Endothelial cell of umbilical vein (primary cell): ENCODE measurements around the gene PARD3B. TPM values are rescaled to one million over a fixed set of nuclear protein-coding genes. Genes with fewer than 3 reads are reported as not detected.

Experiments used
- BruUV-seq: library from RNA; stranded (reverse); fragments of 400-500 nt; replicated peaks from 2 replicates; lab custom pipeline; 2021; lab: Mats Ljungman, UMichigan
- CTCF ChIA-PET: fragments of 300-600, 350-600 bp; sonication (Branson Sonifier 250); formaldehyde crosslinking; loops from one replicate; lab custom pipeline; 2021; ENCODE audit warnings: antibody characterized with exemption, inconsistent platforms; lab: Charles Lee
- POLR2A ChIA-PET: fragments of 300-600, 350-600 bp; sonication (Branson Sonifier 250); formaldehyde crosslinking; loops from one replicate; lab custom pipeline; 2021; ENCODE audit warnings: antibody characterized with exemption, inconsistent platforms; lab: Charles Lee
- DNase-seq: peaks from one replicate; pipeline ENCODE4 v3.0.0-alpha.2; 2011; ENCODE audit warnings: low read depth, low spot score
- FAIRE-seq: peaks from 2 replicates; lab custom pipeline; 2011; peaks lifted over from hg19 to GRCh38; lab: Jason Lieb, UNC
- H2AFZ ChIP-seq: 2 replicates; pipeline ENCODE4 v1.6.0; 2012; ENCODE audit warnings: low read depth, low read length, control low read depth, inconsistent platforms
- H3K27ac ChIP-seq: 2 replicates; pipeline ENCODE4 v1.5.1; 2011; ENCODE audit warnings: low read depth, mild to moderate bottlenecking, control low read depth, low read length, moderate library complexity; ENCODE audit not compliant: insufficient read depth
- H3K27me3 ChIP-seq, 2 experiments: 2 replicates each; pipeline versions ENCODE4 v1.6.0 to v1.6.1; 2011; ENCODE audit warnings: low read length in 2 of 2, mixed read lengths in 1 of 2; ENCODE audit not compliant: control insufficient read depth in 2 of 2, insufficient read depth in 2 of 2
- H3K36me3 ChIP-seq, 2 experiments: 2 replicates in 1 of 2; 3 replicates in 1 of 2; pipeline ENCODE4 v1.5.1; 2011; ENCODE audit warnings: low read length in 2 of 2, mild to moderate bottlenecking in 1 of 2, moderate library complexity in 1 of 2; ENCODE audit not compliant: control insufficient read depth in 2 of 2, insufficient read depth in 2 of 2; ENCODE audit errors: extremely low read depth in 1 of 2
- H3K4me1 ChIP-seq: 3 replicates; pipeline ENCODE4 v1.5.1; 2011; ENCODE audit warnings: mild to moderate bottlenecking, low read length; ENCODE audit not compliant: control insufficient read depth, insufficient read depth; ENCODE audit errors: extremely low read depth
- H3K4me2 ChIP-seq: 2 replicates; pipeline ENCODE4 v1.6.1; 2011; ENCODE audit warnings: low read length, control low read depth, mixed read lengths; ENCODE audit not compliant: insufficient read depth
- H3K4me3 ChIP-seq, 3 experiments: fragments of 200-600 bp in 1 of 3; sonication (generic), shearing (Covaris generic) in 1 of 3; replicated peaks in 1 of 3; 2 replicates each; pipeline ENCODE4 v1.5.1; 2011 to 2016; ENCODE audit warnings: control low read depth in 3 of 3, low read length in 3 of 3, mild to moderate bottlenecking in 2 of 3, inconsistent platforms in 1 of 3, low read depth in 1 of 3, moderate library complexity in 1 of 3; ENCODE audit not compliant: insufficient read depth in 1 of 3
- H3K79me2 ChIP-seq: 2 replicates; pipeline ENCODE4 v1.6.0; 2012; ENCODE audit warnings: low read length, inconsistent platforms; ENCODE audit not compliant: control insufficient read depth, insufficient read depth
- H3K9ac ChIP-seq: replicated peaks from 2 replicates; pipeline ENCODE3; 2011; ENCODE audit warnings: low read length, control low read depth; ENCODE audit not compliant: insufficient read depth; ENCODE audit errors: extremely low read depth
- H3K9me1 ChIP-seq: replicated peaks from 3 replicates; pipeline ENCODE4 v1.6.0; 2011; ENCODE audit warnings: mild to moderate bottlenecking, low read length; ENCODE audit not compliant: control insufficient read depth, insufficient read depth; ENCODE audit errors: extremely low read depth
- H3K9me3 ChIP-seq: replicated peaks from 2 replicates; pipeline ENCODE4 v1.5.1; 2012; ENCODE audit warnings: low read length, inconsistent platforms; ENCODE audit not compliant: control insufficient read depth, insufficient read depth
- H4K20me1 ChIP-seq: replicated peaks from 2 replicates; pipeline ENCODE3; 2011; ENCODE audit warnings: mild to moderate bottlenecking, low read length; ENCODE audit not compliant: control insufficient read depth, insufficient read depth; ENCODE audit errors: extremely low read depth
- EZH2 ChIP-seq: IDR thresholded peaks from 2 replicates; pipeline ENCODE4 v1.6.1; 2012; ENCODE audit warnings: borderline replicate concordance, low read depth, mild to moderate bottlenecking, moderate library complexity, low read length, inconsistent platforms; ENCODE audit not compliant: severe bottlenecking
- GATA2 ChIP-seq: IDR thresholded peaks from 2 replicates; pipeline ENCODE4 v1.7.0; 2011; ENCODE audit warnings: low read depth, mild to moderate bottlenecking, moderate library complexity, mixed read lengths, low read length; ENCODE audit not compliant: insufficient read length, insufficient read depth
- POLR2AphosphoS5 ChIP-seq: IDR thresholded peaks from 2 replicates; pipeline ENCODE4 v1.6.1; 2012; ENCODE audit warnings: low read depth, mild to moderate bottlenecking, control low read depth, low read length, moderate library complexity; ENCODE audit not compliant: insufficient read depth
- dilution Hi-C: fragments of 300-500 bp; cut with MboI; formaldehyde crosslinking; loops from one replicate; pipeline ENCODE4 v1.15.0; 2019; ENCODE audit warnings: low sequenced_read_pairs; ENCODE audit not compliant: extremely low pct_ligation_motif_present
- intact Hi-C: fragments of 100-400 bp; cut with micrococcal nuclease; formaldehyde crosslinking; loops from one replicate; pipeline ENCODE4 v1.10.0; 2022
- polyA plus RNA-seq, 4 experiments: library from polyadenylated mRNA; depleted of rRNA in 3 of 4; stranded (reverse) in 3 of 4; unstranded in 1 of 4; fragments of >200 nt; gene quantifications; 2 replicates each; pipeline versions ENCODE4 v1.2.1 to v1.2.3, GENCODE V29; 2011 to 2012; ENCODE audit warnings: missing spikeins in 1 of 4
- total RNA-seq: library from RNA; stranded (reverse); gene quantifications from 2 replicates; pipeline ENCODE4 v1.2.3, GENCODE V29; 2021
- TF ChIP-seq, protein P1 (sequence below): IDR thresholded peaks from 2 replicates; pipeline ENCODE4 v1.6.1; 2011; ENCODE audit not compliant: insufficient read depth, insufficient read length

Gene PARD3B
- total and polyA plus RNA-seq, 2 donors (not counting 3 experiments of a cell fraction or from before 2014, with no cell fraction given), result 2.2 to 30.9 TPM

GRCh38 chr2:205128726-205129125 is 583.5 kb downstream of the PARD3B start:
- H3K4me3 ChIP-seq, result no peak overlapping the region
- dilution Hi-C loops, result no loop called here
- no peaks in the 10 kb centered on the region for H3K27me3 ChIP-seq
- BruUV-seq, result no TSS peak
- no peak overlapping the region for H2AFZ ChIP-seq
- H3K4me2 ChIP-seq, result no peak overlapping the region
- no peaks in the 10 kb centered on the region for H3K9me1 ChIP-seq
- intact Hi-C loops, result loop anchor here (2.0 kb wide), 1 partner anchor 14 kb away; no protein-coding TSS in a partner anchor
- ChIA-PET CTCF (interaction anchor here (1.2 kb wide), 1 partner anchor 14 kb away, joined by 3 read pairs; no protein-coding TSS in a partner anchor), POLR2A (no interaction called here)
- TF ChIP-seq GATA2, result no peak
- H3K36me3 ChIP-seq, result no peaks in the 10 kb centered on the region
- H3K27ac ChIP-seq, result no peak overlapping the region
- FAIRE-seq, result no peak
- no peaks in the 10 kb centered on the region for H3K9me3 ChIP-seq
- H3K79me2 ChIP-seq, result no peaks in the 10 kb centered on the region
- H4K20me1 ChIP-seq, result no peaks in the 10 kb centered on the region
- DNase-seq, result no peak
- no peak overlapping the region for H3K9ac ChIP-seq
- peaks cover 4% of the 10 kb centered on the region for H3K4me1 ChIP-seq

DNA sequence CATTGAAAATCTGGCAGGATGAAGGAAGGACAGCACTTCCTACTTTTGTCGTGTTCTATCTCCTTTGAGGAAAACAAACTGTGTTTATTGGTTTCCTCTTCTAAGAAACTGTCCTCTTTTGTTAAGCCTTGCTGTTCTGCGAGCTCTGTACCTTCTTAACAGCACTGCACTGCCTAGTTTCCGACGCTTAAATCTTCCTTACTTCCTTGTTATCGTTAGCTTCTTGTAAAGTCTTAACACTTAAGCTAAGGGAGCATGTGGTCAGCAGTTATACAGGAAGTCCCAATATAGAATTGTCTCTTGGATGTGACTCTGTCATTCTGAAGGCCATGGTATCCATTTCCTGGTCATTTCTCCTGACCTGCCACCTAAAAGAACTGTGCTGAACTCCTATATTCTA is 584.3 kb downstream of the PARD3B start:
- DNase-seq (no peak), FAIRE-seq (no peak)
- no peaks in the 10 kb centered on the region for H3K9me3 ChIP-seq
- ChIA-PET CTCF (interaction anchor here (1.9 kb wide), 1 partner anchor 45 kb away, joined by 6 read pairs; no protein-coding TSS in a partner anchor), POLR2A (no interaction called here)
- H3K36me3 ChIP-seq, result no peaks in the 10 kb centered on the region
- H3K4me3 ChIP-seq, result no peak overlapping the region
- H4K20me1 ChIP-seq, result no peaks in the 10 kb centered on the region
- no peak overlapping the region for H3K4me2 ChIP-seq
- BruUV-seq, result no TSS peak
- H3K79me2 ChIP-seq, result no peaks in the 10 kb centered on the region
- dilution Hi-C loops, result no loop called here
- H2AFZ ChIP-seq, result no peak overlapping the region
- no peak overlapping the region for H3K9ac ChIP-seq
- H3K27ac ChIP-seq, result no peak overlapping the region
- intact Hi-C loops, result loop anchor here (2.0 kb wide), 1 partner anchor 15 kb away; no protein-coding TSS in a partner anchor
- no peaks in the 10 kb centered on the region for H3K9me1 ChIP-seq
- peaks cover 4% of the 10 kb centered on the region for H3K4me1 ChIP-seq
- no peaks in the 10 kb centered on the region for H3K27me3 ChIP-seq
- TF ChIP-seq, protein P1, sequence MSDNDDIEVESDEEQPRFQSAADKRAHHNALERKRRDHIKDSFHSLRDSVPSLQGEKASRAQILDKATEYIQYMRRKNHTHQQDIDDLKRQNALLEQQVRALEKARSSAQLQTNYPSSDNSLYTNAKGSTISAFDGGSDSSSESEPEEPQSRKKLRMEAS, result no peak
- no peak for TF ChIP-seq EZH2
- TF ChIP-seq GATA2, result no peak
- TF ChIP-seq POLR2AphosphoS5, result no peak
